ENCODE data around the gene PIGR. TPM values are rescaled to one million over a fixed set of nuclear protein-coding genes. Genes with fewer than 3 reads are reported as not detected.

Gene PIGR
- polyA plus RNA-seq, 1 of the 3 experiments (the other 2 are of a cell fraction), result not detected

- no peak for TF ChIP-seq GABPA (IDR thresholded peaks at IDR 0.05; ENCODE audit: low read depth)
- TF ChIP-seq TAF1 (IDR thresholded peaks at IDR 0.05; ENCODE audit: borderline replicate concordance, low read depth, low read length), result no peak
- no peak for TF ChIP-seq MXI1 (IDR thresholded peaks at IDR 0.05; ENCODE audit: low read depth, low read length)
- TF ChIP-seq RXRA (IDR thresholded peaks at IDR 0.05; ENCODE audit: borderline replicate concordance, low read depth), result no peak
- no peak for TF ChIP-seq JUND (IDR thresholded peaks at IDR 0.05)
- TF ChIP-seq REST (IDR thresholded peaks at IDR 0.05; ENCODE audit: low read depth, low read length), result no peak
- no peak for TF ChIP-seq EZH2phosphoT487 (IDR thresholded peaks at IDR 0.05; ENCODE audit: borderline replicate concordance, low read depth)
- no peak for TF ChIP-seq USF2 (IDR thresholded peaks at IDR 0.05; ENCODE audit: borderline replicate concordance, low read depth, low read length)
- no peak for TF ChIP-seq USF1 (IDR thresholded peaks at IDR 0.05; ENCODE audit: borderline replicate concordance, low read depth)
- TF ChIP-seq MEF2A (IDR thresholded peaks at IDR 0.05; ENCODE audit: borderline replicate concordance, low read depth), result no peak
- no peak for TF ChIP-seq FOXJ3 (CRISPR knock-in tag; IDR thresholded peaks at IDR 0.05)
- TF ChIP-seq PBX3 (IDR thresholded peaks at IDR 0.05), result no peak
- TF ChIP-seq FOXM1 (IDR thresholded peaks at IDR 0.05; ENCODE audit: low read depth), result no peak
Measured at GRCh38 chr1:206962272-206962671, 16.0 kb upstream of the PIGR start (continued).

- POLR2A ChIA-PET, result no interaction called here
- no peak for DNase-seq
- CTCF ChIA-PET, result no interaction called here
- TF ChIP-seq GATA2 (CRISPR knock-in tag; IDR thresholded peaks at IDR 0.05), result no peak
- no peak for TF ChIP-seq USF2 (IDR thresholded peaks at IDR 0.05; ENCODE audit: borderline replicate concordance, low read depth, low read length)
- no peak for TF ChIP-seq SMC3 (IDR thresholded peaks at IDR 0.05; ENCODE audit: low read depth, low read length)
- TF ChIP-seq FOXM1 (IDR thresholded peaks at IDR 0.05; ENCODE audit: low read depth), result no peak
- TF ChIP-seq RFX5 (IDR thresholded peaks at IDR 0.05; ENCODE audit: low read length), result no peak
- TF ChIP-seq ELF1 (IDR thresholded peaks at IDR 0.05), result no peak
- TF ChIP-seq RCOR1 (IDR thresholded peaks at IDR 0.05; ENCODE audit: low read length), result no peak
- TF ChIP-seq NFIC (IDR thresholded peaks at IDR 0.05; ENCODE audit: borderline replicate concordance), result no peak
- no peak for TF ChIP-seq PBX3 (IDR thresholded peaks at IDR 0.05)
- no peak for TF ChIP-seq CTCF (IDR thresholded peaks at IDR 0.05)
Measured at GRCh38 chr1:206961668-206962067, 15.4 kb upstream of the PIGR start.

More at GRCh38 chr1:206961668-206962067, 15.4 kb upstream of the PIGR start:
- H3K79me2 ChIP-seq (ENCODE audit: insufficient read depth), result no peaks in the 10 kb centered on the region
- H3K9me2 ChIP-seq, result no peaks in the 10 kb centered on the region
- no peak overlapping the region for H3K9ac ChIP-seq
- 32% methylated on average over 2 of the region's 3 CpGs for WGBS (ENCODE audit: low lambda C conversion rate)
- no peaks in the 10 kb centered on the region for H3K4me1 ChIP-seq (ENCODE audit: control insufficient read depth in 1 of 2, insufficient read depth in 2 of 2, low read depth in 1 of 2, low read length in 1 of 2)
- no peak overlapping the region for H3K27ac ChIP-seq (ENCODE audit: low read depth in 2 of 2, low read length in 1 of 2)
- H3K4me2 ChIP-seq, result no peak overlapping the region
- no peaks in the 10 kb centered on the region for H3K9me3 ChIP-seq
- no peaks in the 10 kb centered on the region for H3K36me3 ChIP-seq (replicated peaks in 1 of 2; ENCODE audit: control insufficient read depth in 1 of 2, insufficient read depth in 2 of 2, low read length in 1 of 2)
- no peaks in the 10 kb centered on the region for H3F3A ChIP-seq (replicated peaks; ENCODE audit: insufficient read depth)
- H2AFZ ChIP-seq (ENCODE audit: low read depth), result no peak overlapping the region
- no peaks in the 10 kb centered on the region for H4K20me1 ChIP-seq (ENCODE audit: insufficient read depth)
- peaks cover 25% of the 10 kb centered on the region; the same call in 1 of the 2 replicates for H3K27me3 ChIP-seq (ENCODE audit: insufficient read depth)
- no peak overlapping the region for H3K4me3 ChIP-seq (ENCODE audit: low read depth in 2 of 2, low read length in 1 of 2)

Data from SK-N-SH (cell line).